ENCODE data around the gene MMP19.
"Not testable (repeated sequence)": the region's sequence is repeated elsewhere in the genome, so short reads cannot be mapped to it uniquely, and the experiment has no call there.

MMP19 gene

DNA sequence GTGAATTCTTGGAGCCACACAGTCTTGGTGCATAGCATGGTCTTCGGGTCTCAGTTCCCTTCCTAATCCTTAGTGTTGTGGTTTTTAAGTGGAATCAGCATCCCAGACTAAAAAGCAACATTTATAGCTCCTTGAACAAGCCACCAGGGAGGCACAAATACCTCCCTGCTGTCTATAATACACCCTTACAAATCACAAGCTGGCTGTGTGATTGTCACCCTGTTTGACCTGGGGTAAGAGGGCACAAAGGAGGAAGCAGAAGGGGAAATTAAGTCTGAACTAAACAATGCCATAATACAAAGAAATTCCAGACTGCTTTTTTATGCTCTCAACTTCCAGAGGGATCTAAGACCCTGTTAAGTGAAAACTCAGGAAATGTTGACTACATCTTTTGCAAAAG is 7.7 kb upstream of the MMP19 start:
- Histone ChIP-seq H3K36me3 (ENCODE audit: insufficient read depth, low read length) (no peaks in the 10 kb centered on the region), H3K9me3 (ENCODE audit: control insufficient read depth, insufficient read depth, low read length) (no peaks in the 10 kb centered on the region), H3K9ac (ENCODE audit: low read depth, low read length) (no peak overlapping the region), H3K4me1 (ENCODE audit: insufficient read depth, low read length) (peaks cover 21% of the 10 kb centered on the region)

DNA sequence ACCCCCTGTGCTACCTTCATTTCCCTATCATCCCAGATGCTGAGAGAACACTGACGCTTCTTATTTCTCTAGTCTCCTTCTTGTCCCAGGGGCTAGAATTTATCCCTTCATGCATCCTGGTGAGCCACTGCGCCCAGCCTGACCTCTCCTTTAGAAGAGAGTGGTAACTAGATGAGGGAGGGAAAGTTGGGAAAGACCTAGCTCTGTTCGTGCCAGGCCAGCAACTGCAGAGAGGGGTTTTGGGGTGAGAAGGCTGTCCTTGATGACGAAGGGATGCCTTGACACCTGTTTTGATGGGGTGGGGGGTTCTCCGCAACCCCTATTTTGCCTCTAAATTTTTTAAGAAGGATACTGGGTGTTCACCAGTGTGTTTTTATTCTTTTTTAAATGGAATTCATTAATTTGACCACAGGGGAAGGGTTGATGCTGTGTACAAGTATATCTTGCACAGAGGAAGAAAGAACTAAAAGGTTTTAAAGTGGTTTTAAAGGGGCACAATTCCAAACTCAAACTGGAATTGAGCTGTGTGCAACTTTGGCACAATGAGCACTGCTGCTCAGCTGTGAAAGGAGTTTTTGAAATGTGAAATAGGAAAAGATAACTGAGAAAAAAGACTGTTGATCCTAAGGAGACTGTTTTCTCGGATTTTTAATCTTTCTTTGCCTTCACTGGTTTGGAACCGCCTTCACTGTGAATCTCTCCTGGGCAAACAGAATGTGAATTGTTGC is 7.0 kb upstream of the MMP19 start:
- H3K36me3 ChIP-seq (ENCODE audit: insufficient read depth, low read length) = no peaks in the 10 kb centered on the region
- H3K9me3 ChIP-seq (ENCODE audit: control insufficient read depth, insufficient read depth, low read length) = no peaks in the 10 kb centered on the region
- peaks cover 24% of the 10 kb centered on the region for H3K4me1 ChIP-seq (ENCODE audit: insufficient read depth, low read length)
- H3K9ac ChIP-seq (ENCODE audit: low read depth, low read length) = no peak overlapping the region

DNA sequence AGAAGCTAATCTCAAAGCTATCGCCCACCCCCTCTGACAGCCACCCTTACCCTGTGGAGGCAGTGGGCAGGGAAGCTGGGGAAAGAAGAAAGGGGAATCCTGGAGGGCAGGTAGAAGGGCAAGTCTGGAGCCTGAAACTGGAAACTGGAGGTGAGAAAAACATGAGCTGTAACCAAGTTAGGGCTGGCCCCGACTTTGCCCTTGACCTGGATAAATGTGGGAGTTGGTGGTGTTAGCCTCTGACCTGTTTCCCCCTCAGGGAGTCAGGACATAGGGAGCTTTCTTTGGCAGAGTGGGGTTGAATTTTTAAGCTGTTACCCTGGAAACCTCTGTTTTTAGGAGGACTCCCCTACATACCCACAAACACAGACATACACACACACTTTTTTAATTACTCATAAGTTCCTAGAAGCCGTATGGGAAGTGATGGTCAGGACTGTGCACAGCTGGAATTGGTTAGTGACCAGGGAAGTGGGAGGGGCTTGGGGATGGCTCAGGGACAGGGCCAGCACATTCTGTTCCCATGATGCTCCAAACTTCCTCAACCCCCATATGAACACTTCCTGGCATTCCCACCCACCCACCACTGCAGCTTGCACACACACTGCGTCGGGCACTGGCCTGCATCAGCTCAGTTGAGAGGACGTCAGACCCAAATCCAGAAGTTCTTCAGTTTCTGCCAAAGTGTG is 5.0 kb upstream of the MMP19 start:
- H3K9ac ChIP-seq (ENCODE audit: low read depth, low read length) = no peak overlapping the region
- H3K9me3 ChIP-seq (ENCODE audit: control insufficient read depth, insufficient read depth, low read length) = no peaks in the 10 kb centered on the region
- peaks cover 30% of the 10 kb centered on the region for H3K4me1 ChIP-seq (ENCODE audit: insufficient read depth, low read length)
- H3K36me3 ChIP-seq (ENCODE audit: insufficient read depth, low read length) = no peaks in the 10 kb centered on the region

DNA sequence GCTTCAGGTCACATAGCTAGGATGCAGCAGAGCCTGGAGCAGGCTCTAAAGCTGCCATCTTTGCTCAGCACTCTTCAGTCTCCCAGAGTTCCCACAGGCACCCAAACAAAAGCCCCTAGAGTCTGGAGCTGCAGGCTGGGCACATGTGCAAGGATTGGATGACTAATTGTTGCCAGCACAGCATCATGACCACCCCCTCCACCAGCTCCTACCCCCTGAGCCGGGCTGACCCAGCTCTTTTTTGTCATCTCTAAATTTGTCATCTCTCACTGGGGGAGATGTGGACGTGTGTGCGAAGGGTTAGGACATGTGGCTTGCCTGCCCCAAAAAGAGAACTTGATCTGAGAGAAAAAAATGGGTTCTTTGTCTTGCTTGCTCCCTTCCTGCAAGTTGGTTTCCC is 4.3 kb upstream of the MMP19 start:
- Histone ChIP-seq H3K9ac (ENCODE audit: low read depth, low read length) (no peak overlapping the region), H3K4me1 (ENCODE audit: insufficient read depth, low read length) (peaks cover 30% of the 10 kb centered on the region), H3K9me3 (ENCODE audit: control insufficient read depth, insufficient read depth, low read length) (no peaks in the 10 kb centered on the region), H3K36me3 (ENCODE audit: insufficient read depth, low read length) (no peaks in the 10 kb centered on the region)

DNA sequence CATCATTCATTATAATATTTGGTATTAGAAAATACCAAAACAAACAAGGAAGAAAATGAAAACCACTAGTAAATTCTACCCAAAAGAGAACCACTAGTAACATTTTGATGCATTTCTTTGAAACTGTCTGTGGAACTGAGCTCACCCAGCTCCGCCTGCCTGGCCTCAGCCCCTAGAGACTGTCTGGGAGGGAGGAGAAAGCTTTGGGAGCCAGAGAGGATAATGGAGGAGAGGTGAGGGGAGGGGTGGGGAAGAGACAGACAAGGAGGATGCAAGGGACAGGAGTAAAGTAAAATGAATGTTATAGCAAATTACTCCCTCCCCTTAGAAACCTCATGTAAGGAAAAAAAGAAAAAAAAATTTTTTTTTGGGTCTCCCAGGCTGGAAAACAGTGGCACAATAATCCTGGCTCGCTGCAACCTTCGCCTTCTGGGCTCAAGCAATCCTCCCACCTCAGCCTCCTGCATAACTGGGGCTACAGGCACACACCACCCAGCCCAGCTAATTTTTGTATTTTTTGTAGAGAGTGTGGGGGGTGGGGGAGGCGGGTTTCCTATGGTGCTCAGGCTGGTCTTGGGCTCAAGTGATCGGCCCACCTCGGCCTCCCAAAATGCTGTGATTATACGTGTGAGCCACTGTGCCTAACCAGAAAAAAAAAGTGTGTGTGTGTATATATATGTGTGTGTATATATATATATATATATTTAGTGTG is 3.2 kb upstream of the MMP19 start:
- H3K4me1 ChIP-seq (ENCODE audit: insufficient read depth, low read length) = peaks cover 30% of the 10 kb centered on the region
- no peaks in the 10 kb centered on the region for H3K36me3 ChIP-seq (ENCODE audit: insufficient read depth, low read length)
- no peaks in the 10 kb centered on the region for H3K9me3 ChIP-seq (ENCODE audit: control insufficient read depth, insufficient read depth, low read length)
- no peak overlapping the region for H3K9ac ChIP-seq (ENCODE audit: low read depth, low read length)

DNA sequence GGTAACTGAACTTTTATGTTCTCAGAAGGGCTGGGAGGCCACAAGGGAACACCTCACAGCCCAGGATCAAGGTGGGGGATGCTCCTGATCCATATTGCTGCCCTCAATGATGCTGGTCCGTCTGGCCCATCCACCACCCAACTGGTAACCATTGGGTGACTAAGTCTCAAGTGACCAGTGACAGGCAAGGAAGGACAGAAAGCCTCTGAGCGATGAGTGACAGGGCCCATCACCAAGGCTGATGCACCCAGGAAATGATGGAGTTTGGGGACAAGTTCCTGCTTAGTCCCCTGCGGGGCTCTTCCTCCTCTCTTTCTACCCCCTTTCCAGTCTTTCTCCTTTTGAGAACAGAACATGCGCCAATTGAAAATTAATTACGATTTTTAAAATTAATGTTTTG is 2.6 kb upstream of the MMP19 start:
- Histone ChIP-seq H3K9ac (ENCODE audit: low read depth, low read length) (no peak overlapping the region), H3K4me1 (ENCODE audit: insufficient read depth, low read length) (peaks cover 24% of the 10 kb centered on the region), H3K36me3 (ENCODE audit: insufficient read depth, low read length) (no peaks in the 10 kb centered on the region), H3K9me3 (ENCODE audit: control insufficient read depth, insufficient read depth, low read length) (no peaks in the 10 kb centered on the region)

DNA sequence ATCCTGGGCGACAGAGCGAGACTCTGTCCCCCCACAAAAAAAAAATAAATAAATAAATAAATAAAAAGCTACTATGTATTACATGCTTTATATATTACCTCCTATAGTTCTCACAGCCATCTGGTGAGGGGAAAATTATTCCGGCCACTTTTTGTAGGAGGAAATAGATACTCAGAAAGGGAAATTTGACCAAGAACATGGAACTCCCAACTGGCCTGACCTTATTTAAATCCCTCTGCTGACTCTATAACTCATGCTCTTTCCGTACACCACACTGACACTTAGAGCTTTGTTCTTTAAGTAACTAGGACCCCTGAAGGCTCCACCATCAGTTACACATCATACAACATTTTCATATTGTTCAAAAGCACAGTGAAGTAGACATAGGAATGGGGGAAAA is 2.2 kb upstream of the MMP19 start:
- H3K4me1 ChIP-seq (ENCODE audit: insufficient read depth, low read length) = peaks cover 24% of the 10 kb centered on the region
- H3K9me3 ChIP-seq (ENCODE audit: control insufficient read depth, insufficient read depth, low read length) = no peaks in the 10 kb centered on the region
- H3K9ac ChIP-seq (ENCODE audit: low read depth, low read length) = no peak overlapping the region
- H3K36me3 ChIP-seq (ENCODE audit: insufficient read depth, low read length) = no peaks in the 10 kb centered on the region

DNA sequence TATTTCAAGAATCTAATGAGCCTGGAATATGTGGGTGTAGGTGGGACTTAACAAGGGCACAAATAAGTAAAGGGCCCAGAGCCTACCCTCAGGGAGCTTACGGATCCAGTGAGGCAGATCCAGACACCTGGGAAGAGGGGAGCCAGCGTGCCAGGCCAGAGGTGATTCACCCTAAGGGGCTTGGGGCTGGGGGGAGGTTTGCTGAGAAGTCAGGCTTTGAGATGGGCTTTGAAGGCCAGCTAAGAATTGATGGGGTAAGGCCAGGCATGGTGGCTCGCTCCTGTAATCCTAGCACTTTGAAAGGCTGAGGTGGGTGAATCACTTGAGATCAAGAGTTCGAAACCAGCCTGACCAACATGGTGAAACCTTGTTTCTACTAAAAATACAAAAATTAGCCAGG is 695 bp upstream of the MMP19 start:
- Histone ChIP-seq H3K9ac (ENCODE audit: low read depth, low read length) (no peak overlapping the region), H3K4me1 (ENCODE audit: insufficient read depth, low read length) (peaks cover 24% of the 10 kb centered on the region), H3K36me3 (ENCODE audit: insufficient read depth, low read length) (no peaks in the 10 kb centered on the region), H3K9me3 (ENCODE audit: control insufficient read depth, insufficient read depth, low read length) (no peaks in the 10 kb centered on the region)

DNA sequence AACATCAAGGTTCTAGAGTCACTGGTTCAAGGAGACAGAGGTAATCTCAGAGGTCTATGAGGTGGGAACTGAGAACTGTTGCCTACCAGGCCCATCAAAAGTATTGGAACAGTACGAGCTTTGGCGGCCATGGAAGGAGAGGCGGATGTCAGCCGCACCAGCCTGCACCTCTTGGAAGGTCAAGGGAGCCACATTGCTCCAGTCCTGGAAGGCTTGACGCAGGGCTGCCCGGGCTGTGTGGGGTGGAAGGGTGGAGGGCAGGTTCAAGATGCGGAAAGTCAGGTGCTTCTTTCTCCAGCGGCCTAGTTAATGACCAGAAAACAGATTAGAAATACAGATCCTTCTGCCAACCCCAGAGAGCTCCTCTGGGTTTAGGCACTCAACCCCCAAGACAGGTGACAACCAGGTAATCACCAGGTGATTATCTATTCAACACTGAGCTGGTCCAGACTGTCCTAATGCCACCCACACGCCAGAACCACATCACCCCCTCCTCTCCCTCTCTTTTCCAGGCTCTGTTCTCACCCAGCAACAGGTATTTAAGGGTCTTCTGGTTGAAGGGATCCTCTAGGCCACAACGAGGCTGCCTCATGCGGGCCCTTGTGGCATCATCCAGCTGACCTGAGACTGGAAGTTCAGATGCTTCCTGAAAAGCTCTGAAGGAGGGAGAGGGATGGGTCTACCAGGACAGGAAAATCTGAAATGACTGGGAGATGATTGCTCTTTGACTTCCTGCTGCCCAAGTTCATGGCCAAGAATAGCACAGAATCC is 2.0 kb downstream of the MMP19 start:
- Histone ChIP-seq H3K4me1 (ENCODE audit: insufficient read depth, low read length) (peaks cover 13% of the 10 kb centered on the region; the same call in 1 of the 2 replicates), H3K9ac (ENCODE audit: low read depth, low read length) (no peak overlapping the region), H3K9me3 (ENCODE audit: control insufficient read depth, insufficient read depth, low read length) (no peaks in the 10 kb centered on the region), H3K36me3 (ENCODE audit: insufficient read depth, low read length) (peaks cover 5% of the 10 kb centered on the region; the same call in 1 of the 2 replicates)

DNA sequence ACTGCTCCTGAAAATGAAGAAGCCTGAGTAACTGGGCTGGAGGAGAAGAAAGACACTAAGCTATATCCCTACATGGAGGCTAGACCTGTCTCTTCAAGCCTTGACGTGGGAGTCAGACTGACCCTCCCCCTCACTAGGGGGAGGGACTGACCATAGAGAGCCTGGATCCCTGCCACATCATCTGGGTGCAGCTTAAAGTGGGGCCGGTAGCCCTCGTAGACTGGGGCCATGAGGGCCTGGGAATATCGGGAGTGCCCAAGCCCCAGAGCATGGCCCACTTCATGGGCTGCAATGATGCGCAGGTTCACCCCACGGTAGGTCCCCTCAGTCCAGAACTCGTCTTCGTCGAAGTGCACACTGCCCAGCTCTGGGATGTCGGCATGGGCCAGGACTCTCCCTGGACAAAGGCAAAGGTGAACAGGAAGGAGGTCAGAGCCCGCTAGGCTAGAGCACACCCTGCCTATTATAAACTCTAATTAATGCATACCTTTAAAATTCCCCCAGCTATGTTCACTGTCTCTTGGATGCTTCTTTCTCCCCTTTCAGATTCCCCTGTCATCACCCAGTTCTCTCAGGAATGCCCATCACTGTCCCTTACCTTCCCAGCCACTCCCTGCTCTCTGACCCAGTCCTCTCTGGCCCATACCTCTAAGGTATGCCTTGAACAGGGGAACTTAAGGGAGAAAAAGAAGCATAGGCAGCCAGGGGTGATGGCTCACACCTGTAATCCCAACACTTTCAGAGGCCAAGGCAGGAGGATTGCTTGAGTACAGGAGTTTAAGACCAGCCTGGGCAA is 3.2 kb downstream of the MMP19 start:
- H3K36me3 ChIP-seq (ENCODE audit: insufficient read depth, low read length) = peaks cover 5% of the 10 kb centered on the region; the same call in 1 of the 2 replicates
- peaks cover 6% of the 10 kb centered on the region; the same call in 1 of the 2 replicates for H3K4me1 ChIP-seq (ENCODE audit: insufficient read depth, low read length)
- H3K9ac ChIP-seq (ENCODE audit: low read depth, low read length) = no peak overlapping the region
- H3K9me3 ChIP-seq (ENCODE audit: control insufficient read depth, insufficient read depth, low read length) = no peaks in the 10 kb centered on the region

DNA sequence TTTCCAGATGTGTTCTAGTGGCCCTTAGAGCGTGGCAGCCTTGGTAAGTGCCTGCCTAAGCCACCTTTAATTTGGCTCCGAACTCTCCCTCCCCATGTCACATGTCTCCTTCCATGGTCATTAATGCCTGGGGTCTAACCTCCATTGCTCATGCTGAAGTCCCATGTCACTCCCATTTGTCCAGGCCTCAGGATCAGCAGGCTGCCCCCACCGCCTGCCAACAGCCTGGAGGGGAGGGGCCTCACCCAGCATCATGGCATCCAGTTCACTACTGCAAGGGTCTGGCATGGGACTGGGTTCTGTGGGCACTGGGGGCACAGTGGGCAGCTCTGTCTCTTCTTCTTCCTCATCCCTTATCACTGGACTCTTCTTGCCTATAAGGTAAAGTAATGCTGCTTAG is 4.4 kb downstream of the MMP19 start:
- Histone ChIP-seq H3K4me1 (ENCODE audit: insufficient read depth, low read length) (peaks cover 4% of the 10 kb centered on the region; the same call in 1 of the 2 replicates), H3K36me3 (ENCODE audit: insufficient read depth, low read length) (peaks cover 5% of the 10 kb centered on the region; the same call in 1 of the 2 replicates), H3K9me3 (ENCODE audit: control insufficient read depth, insufficient read depth, low read length) (no peaks in the 10 kb centered on the region), H3K9ac (ENCODE audit: low read depth, low read length) (no peak overlapping the region)

DNA sequence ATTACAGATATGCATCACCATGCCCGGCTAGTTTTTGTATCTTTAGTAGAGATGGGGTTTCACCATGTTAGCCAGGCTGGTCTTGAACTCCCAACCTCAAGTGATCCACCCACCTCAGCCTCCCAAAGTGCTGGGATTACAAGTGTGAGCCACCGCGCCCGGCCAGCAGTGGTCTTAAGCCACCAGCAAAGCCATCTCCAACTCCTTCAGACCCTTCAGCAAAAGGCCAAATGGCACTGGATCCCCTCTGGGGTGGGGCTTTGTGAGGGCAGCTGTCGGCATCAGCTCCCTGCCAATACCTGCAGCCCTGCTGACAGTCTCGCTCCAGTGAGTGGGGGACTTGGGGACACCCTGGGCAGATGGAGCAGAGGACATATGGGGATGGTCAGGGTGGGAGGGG is 8.3 kb downstream of the MMP19 start:
- not testable (repeated sequence) for H3K9ac ChIP-seq (ENCODE audit: low read depth, low read length); H3K4me1 ChIP-seq (ENCODE audit: insufficient read depth, low read length); H3K36me3 ChIP-seq (ENCODE audit: insufficient read depth, low read length); H3K9me3 ChIP-seq (ENCODE audit: control insufficient read depth, insufficient read depth, low read length)

DNA sequence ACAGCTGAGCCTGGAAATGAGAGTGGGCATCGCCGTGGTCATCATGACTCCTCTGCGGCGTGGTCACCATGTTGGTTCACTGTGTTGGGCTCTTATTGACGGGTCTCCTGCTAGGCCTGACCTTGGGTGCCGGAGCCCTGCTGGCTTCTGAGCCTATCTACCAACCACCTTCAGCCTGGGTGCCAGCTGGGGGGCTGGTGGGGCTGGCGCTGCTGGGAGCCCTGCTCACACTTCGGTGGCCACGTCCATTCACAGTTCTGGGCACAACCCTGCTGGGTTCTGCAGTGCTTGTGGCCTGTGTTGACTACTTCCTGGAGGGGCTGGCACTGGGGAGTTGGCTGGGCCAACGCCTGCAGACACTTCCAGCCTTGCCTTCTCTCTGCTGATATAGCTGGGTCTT is 9.7 kb downstream of the MMP19 start:
- Histone ChIP-seq H3K36me3 (ENCODE audit: insufficient read depth, low read length) (peaks cover 5% of the 10 kb centered on the region; the same call in 1 of the 2 replicates), H3K4me1 (ENCODE audit: insufficient read depth, low read length) (no peaks in the 10 kb centered on the region; the same call in 1 of the 2 replicates), H3K9me3 (ENCODE audit: control insufficient read depth, insufficient read depth, low read length) (no peaks in the 10 kb centered on the region), H3K9ac (ENCODE audit: low read depth, low read length) (no peak overlapping the region)
